HG03354 (cell line): ENCODE measurements around the gene AGBL4.

Source experiments
- ATAC-seq: cut with Tn5 transposase; IDR thresholded peaks from one replicate; pipeline ENCODE4 v1.9.1; 2021; ENCODE audit warnings: mild to moderate bottlenecking; ENCODE audit not compliant: unreplicated experiment, poor library complexity, severe bottlenecking

AGBL4 gene

GRCh38 chr1:48969971-48970370 is 1053.8 kb downstream of the AGBL4 start:
- no peak for ATAC-seq

GRCh38 chr1:48967318-48967717 is 1056.4 kb downstream of the AGBL4 start:
- ATAC-seq: no peak

GRCh38 chr1:48966583-48966982 is 1057.2 kb downstream of the AGBL4 start:
- ATAC-seq: no peak

GRCh38 chr1:48960320-48960719 is 1063.4 kb downstream of the AGBL4 start:
- no peak for ATAC-seq

- ATAC-seq: no peak
Observed at GRCh38 chr1:48955774-48956173, 1068.0 kb downstream of the AGBL4 start.

GRCh38 chr1:48953617-48954016 is 1070.1 kb downstream of the AGBL4 start:
- no peak for ATAC-seq

- ATAC-seq: no peak
Observed at GRCh38 chr1:48948562-48948961, 1075.2 kb downstream of the AGBL4 start.

- no peak for ATAC-seq
Observed at GRCh38 chr1:48947761-48948537, 1075.8 kb downstream of the AGBL4 start.

- ATAC-seq: no peak
Observed at GRCh38 chr1:48946070-48946469, 1077.7 kb downstream of the AGBL4 start.

- ATAC-seq: no peak
Observed at GRCh38 chr1:48944811-48945210, 1078.9 kb downstream of the AGBL4 start.

GRCh38 chr1:48943826-48944225 is 1079.9 kb downstream of the AGBL4 start:
- ATAC-seq: no peak

GRCh38 chr1:48943393-48943792 is 1080.4 kb downstream of the AGBL4 start:
- no peak for ATAC-seq

GRCh38 chr1:48940962-48941732 is 1082.6 kb downstream of the AGBL4 start:
- no peak for ATAC-seq

GRCh38 chr1:48940354-48940753 is 1083.4 kb downstream of the AGBL4 start:
- no peak for ATAC-seq

- ATAC-seq: no peak
Observed at GRCh38 chr1:48939828-48940227, 1083.9 kb downstream of the AGBL4 start.

GRCh38 chr1:48939042-48939441 is 1084.7 kb downstream of the AGBL4 start:
- no peak for ATAC-seq

- no peak for ATAC-seq
Observed at GRCh38 chr1:48937732-48938131, 1086.0 kb downstream of the AGBL4 start.

- no peak for ATAC-seq
Observed at GRCh38 chr1:48936436-48936835, 1087.3 kb downstream of the AGBL4 start.

GRCh38 chr1:48932366-48932765 is 1091.4 kb downstream of the AGBL4 start:
- ATAC-seq: no peak

- no peak for ATAC-seq
Observed at GRCh38 chr1:48931506-48932192, 1092.1 kb downstream of the AGBL4 start.

- ATAC-seq: no peak
Observed at GRCh38 chr1:48930011-48930410, 1093.7 kb downstream of the AGBL4 start.
